Measurements from ENCODE around the gene SYNGR3. TPM values are rescaled to one million over a fixed set of nuclear protein-coding genes. Genes with fewer than 3 reads are reported as not detected.
A peak's percentile ranks its signal among the peaks of the same experiment; 100 is the strongest.

Gene SYNGR3
- total and polyA plus RNA-seq, 2 of the 13 experiments (the other 11 are each of a cell fraction or from before 2014, with no cell fraction given): 0.97 to 5.7 TPM

- no peak for TF ChIP-seq MEIS2 (CRISPR knock-in tag; IDR thresholded peaks at IDR 0.05)
- no peak for TF ChIP-seq ZNF10 (CRISPR knock-in tag; IDR thresholded peaks at IDR 0.05; ENCODE audit: borderline replicate concordance, low read depth)
- TF ChIP-seq ZNF124 (CRISPR knock-in tag; IDR thresholded peaks at IDR 0.05): 0 out of 2 replicates have a peak, but pooled peaks have one; percentile 27
- no peak for TF ChIP-seq FOXP1 (IDR thresholded peaks at IDR 0.05)
- TF ChIP-seq FOXP1 (CRISPR knock-in tag; IDR thresholded peaks at IDR 0.05): peak; percentile 53; the same call in 1 of the 2 replicates
- TF ChIP-seq NR2C2 (CRISPR knock-in tag; IDR thresholded peaks at IDR 0.05; ENCODE audit: borderline replicate concordance): no peak
- no peak for TF ChIP-seq ZNF841 (CRISPR knock-in tag; IDR thresholded peaks at IDR 0.05; ENCODE audit: borderline replicate concordance)
- no peak for TF ChIP-seq GLMP (CRISPR knock-in tag; IDR thresholded peaks at IDR 0.05; ENCODE audit: borderline replicate concordance)
- TF ChIP-seq NFIC (IDR thresholded peaks at IDR 0.05; ENCODE audit: low read length): no peak
- TF ChIP-seq ZBTB2 (CRISPR knock-in tag; IDR thresholded peaks at IDR 0.05; ENCODE audit: low read depth): no peak
- no peak for TF ChIP-seq ONECUT2 (CRISPR knock-in tag; IDR thresholded peaks at IDR 0.05)
- TF ChIP-seq SMAD3 (CRISPR knock-in tag; IDR thresholded peaks at IDR 0.05): no peak
- no peak for TF ChIP-seq ZNF607 (CRISPR knock-in tag; IDR thresholded peaks at IDR 0.05; ENCODE audit: borderline replicate concordance)
- TF ChIP-seq TCF7 (IDR thresholded peaks at IDR 0.05; ENCODE audit: low read depth): no peak
- no peak for TF ChIP-seq SKIL (CRISPR knock-in tag; IDR thresholded peaks at IDR 0.05; ENCODE audit: borderline replicate concordance)
- TF ChIP-seq PHF21A (CRISPR knock-in tag; IDR thresholded peaks at IDR 0.05): 0 out of 2 replicates have a peak, but pooled peaks have one; percentile 57
- 0 out of 2 replicates have a peak, but pooled peaks have one; percentile 5 for TF ChIP-seq HOXA3 (CRISPR knock-in tag; IDR thresholded peaks at IDR 0.05)
- no peak for TF ChIP-seq ZNF788 (CRISPR knock-in tag; IDR thresholded peaks at IDR 0.05; ENCODE audit: borderline replicate concordance)
- no peak for TF ChIP-seq ELF4 (CRISPR knock-in tag; IDR thresholded peaks at IDR 0.05; ENCODE audit: borderline replicate concordance)
- TF ChIP-seq ZNF674 (CRISPR knock-in tag; IDR thresholded peaks at IDR 0.05; ENCODE audit: low read depth): no peak
- TF ChIP-seq FOSL1 (CRISPR knock-in tag; IDR thresholded peaks at IDR 0.05; ENCODE audit: borderline replicate concordance): no peak
- no peak for TF ChIP-seq KDM6A (CRISPR knock-in tag; IDR thresholded peaks at IDR 0.05; ENCODE audit: low read depth)
- TF ChIP-seq SRY (CRISPR knock-in tag; IDR thresholded peaks at IDR 0.05): no peak
- no peak for TF ChIP-seq ZNF160 (CRISPR knock-in tag; IDR thresholded peaks at IDR 0.05)
- TF ChIP-seq FOSL2 (CRISPR knock-in tag; IDR thresholded peaks at IDR 0.05): 0 out of 2 replicates have a peak, but pooled peaks have one; percentile 36
Observed at GRCh38 chr16:2016407-2016922, 26.7 kb downstream of the SYNGR3 start (continued).

Measured in HepG2 (cell line).